Posterior vena cava (tissue), 2 donors: Measurements from ENCODE around the gene TRIM42. TPM values are rescaled to one million over a fixed set of nuclear protein-coding genes. Genes with fewer than 3 reads are reported as not detected.

Source experiments
- DNase-seq: peaks from one replicate; pipeline ENCODE4 v3.0.0-alpha.2; 2020; ENCODE audit warnings: low spot score
- intact Hi-C, 2 donors: fragments of 100-400 bp; cut with DNase I; formaldehyde crosslinking; loops; one replicate each; pipeline versions ENCODE4 v1.14.1 to v1.14.2; 2022 to 2023
- long read RNA-seq, 2 donors: library from polyadenylated mRNA; unstranded; transcript quantifications; one replicate each; pipeline ENCODE4 v2.0.0, GENCODE V29; 2020 to 2021
- total RNA-seq, 2 donors: library from RNA; stranded (reverse); fragmentation: NEBNext Ultra II Directional; extraction: Animal tissue kit (Norgen Biotek cat#: 25700); gene quantifications; one replicate each; pipeline ENCODE4 v1.2.1, GENCODE V29; 2021
- donor health status: DM: yes; HTN: yes; CAD: no.
- donor health status: DM: yes; HTN: yes; CAD: no.

TRIM42 gene
- total RNA-seq: not detected
- long read RNA-seq, donor 1: 0 reads
- long read RNA-seq, donor 2: 0 reads

DNA sequence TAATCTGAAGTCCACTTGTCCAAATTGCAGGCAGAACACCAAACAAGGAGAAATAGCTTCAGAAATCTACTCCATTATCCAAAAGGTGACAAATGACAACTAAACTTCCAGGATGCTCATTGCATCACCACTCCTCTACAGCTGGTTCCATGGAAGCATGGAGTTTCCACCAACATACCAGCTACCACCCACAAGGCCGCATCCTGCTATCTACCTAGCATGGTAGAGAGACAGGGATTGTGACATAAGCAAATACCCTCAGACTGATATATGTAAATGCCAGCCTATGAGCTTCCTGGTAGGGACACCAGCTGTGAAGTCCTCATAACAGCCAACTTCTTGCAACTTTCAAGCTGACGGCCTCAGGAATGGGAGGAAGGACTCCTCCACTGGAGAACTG lies at the start of gene TRIM42:
TSS of gene TRIM42 (plus strand) at position 301 of the 400 bp plus-strand sequence. CDS start 166 bp downstream, outside the sequence.
- DNase-seq: no peak
- intact Hi-C loops: no loop called here

DNA sequence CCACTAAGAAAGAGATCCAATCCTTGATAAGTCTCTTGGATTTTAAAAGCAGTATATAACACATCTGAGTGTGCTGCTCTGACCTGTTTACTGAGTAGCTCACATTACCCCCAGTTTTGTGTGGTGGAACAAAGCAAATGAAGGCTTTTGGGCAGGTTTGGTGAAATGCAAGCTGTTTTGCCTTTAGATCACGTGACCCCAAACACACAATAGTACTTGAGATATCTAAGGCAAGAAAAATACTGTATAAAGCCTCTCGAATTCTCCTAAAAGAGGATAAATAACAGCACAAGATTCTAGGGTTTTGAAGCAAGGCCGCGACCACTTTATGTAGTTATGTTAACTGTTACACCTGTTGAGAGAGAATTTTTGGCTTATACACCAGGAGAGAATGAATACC lies 49.3 kb upstream of the TRIM42 start:
- DNase-seq: no peak
- intact Hi-C loops: loop anchor here in 1 of 2 donors (1.0 kb wide), 1 partner anchor 28 kb away; no protein-coding TSS in a partner anchor

DNA sequence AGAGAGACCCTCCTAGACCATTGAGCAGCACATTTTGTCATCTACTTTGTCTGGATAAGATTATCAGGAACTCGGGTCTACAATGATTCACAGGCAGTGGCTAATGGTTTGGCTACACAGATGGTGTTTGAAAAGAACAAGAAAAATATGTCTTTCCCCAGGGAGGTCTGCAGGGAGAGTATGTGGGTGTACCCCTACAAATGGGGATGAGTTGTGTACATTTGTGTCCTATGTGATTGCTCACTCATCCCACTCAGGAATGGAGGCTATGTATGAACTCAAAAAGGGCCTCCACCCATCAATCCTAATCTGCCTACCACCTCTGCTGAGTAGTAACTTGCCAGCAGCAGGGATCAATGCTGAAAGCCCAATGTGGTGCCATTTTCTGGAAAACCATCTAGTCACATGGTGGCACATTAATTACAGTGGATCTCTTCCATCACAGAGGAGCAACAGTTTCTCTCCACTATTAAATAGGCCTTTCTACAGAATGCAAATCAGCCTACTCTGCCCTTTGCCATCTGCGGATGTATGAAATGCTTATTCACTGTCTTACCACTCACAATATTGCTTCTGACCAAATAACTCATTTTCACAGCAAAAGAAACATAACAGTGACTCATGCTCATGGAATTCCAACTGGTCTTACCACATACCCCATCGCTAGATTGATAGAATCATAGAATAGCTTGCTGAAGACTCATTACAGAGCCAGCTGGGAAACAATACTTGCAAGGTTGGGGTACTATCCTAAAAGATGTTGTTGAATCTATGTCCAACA lies 48.3 kb upstream of the TRIM42 start:
- no peak for DNase-seq
- intact Hi-C loops: no loop called here

DNA sequence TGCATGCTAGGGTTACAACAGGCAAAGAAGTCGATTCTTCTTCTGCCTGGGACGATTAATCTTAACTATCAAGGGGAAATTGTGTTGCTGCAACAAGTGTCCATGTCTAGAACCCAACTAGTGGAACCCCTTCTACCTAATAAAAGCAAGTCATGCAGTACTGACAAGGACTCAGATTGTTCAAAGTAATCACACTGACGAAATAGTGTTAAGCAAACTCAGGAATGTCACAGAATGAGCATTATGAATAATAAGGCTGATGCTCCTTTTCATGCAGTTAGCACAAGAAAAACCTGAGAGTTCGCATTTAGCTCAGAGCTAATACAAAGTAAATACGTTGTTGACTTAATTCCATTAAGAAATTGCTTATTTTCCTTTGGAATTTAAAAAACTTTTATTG lies 47.5 kb upstream of the TRIM42 start:
- no peak for DNase-seq
- intact Hi-C loops: no loop called here

DNA sequence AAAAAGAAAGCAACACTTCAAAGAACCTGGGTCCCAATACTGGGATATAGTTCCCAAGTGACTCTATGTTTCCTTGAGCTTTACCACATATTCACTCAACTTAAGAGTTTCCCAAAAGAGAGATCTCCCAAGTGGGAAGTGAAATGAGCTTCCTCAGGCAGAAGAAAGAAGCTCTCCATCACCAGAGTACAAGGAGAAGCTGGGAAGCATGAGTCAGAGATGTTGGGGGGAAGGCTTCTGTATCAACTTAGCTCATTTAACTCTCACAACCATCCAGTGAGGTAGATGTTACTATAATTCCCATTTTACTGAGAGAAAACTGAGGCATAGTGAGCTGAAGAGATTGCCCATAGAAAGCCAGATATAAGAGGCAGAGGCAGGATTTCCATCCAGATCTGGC lies 47.0 kb upstream of the TRIM42 start:
- intact Hi-C loops: no loop called here
- DNase-seq: no peak

DNA sequence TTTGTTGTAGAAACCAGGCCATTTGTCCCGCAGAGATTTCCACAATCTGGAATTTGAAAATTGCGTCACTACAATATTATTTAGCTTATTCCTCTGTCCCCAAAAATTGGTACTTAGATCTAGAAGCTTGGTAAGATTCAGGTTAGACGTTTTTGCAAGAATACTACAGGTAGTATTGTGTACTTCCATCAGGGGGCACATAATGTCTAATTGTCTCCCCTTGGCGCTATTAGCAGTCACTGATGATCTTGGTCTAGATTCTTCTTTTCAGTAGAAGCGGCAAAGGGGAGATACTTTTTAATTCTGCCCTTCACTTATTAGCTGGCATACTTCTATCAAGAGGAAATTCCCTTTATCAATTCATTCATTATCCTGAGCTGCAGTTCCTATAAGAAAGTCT lies 42.6 kb upstream of the TRIM42 start:
- no peak for DNase-seq
- intact Hi-C loops: no loop called here

DNA sequence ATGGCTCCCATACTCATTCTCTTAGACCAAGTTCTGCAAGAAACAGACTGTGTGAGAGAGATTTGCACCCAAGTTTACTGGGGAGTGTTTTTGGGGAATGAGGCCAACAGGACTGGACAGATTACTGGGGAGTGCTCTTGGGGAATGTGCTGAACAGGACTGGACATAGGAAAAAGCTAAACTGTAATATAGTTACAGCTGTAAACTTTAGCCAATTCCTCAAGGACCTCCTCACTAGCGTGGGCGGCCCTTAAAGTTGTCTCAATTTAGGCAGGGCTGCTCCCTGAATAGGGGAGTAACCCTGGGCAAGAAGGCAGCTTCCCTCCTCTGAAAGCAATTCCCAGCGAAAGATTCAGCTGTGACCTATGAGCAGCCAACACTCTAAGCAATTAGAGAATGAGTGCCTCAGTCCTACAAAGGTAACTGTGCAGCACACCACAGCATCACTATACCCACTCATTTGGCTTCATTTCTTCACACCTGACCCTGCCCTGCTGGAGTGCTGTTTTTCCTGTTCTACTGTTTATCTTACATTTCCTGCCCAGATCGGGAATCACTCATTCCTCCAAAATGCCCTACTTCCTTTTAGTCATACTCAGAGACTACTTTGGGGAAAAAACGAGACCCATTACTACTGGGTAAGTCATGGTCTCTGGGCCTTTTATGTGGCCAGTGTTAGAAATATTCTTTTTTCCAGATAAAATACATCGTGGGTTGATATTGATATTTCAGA lies 41.3 kb upstream of the TRIM42 start:
- no peak for DNase-seq
- intact Hi-C loops: no loop called here

DNA sequence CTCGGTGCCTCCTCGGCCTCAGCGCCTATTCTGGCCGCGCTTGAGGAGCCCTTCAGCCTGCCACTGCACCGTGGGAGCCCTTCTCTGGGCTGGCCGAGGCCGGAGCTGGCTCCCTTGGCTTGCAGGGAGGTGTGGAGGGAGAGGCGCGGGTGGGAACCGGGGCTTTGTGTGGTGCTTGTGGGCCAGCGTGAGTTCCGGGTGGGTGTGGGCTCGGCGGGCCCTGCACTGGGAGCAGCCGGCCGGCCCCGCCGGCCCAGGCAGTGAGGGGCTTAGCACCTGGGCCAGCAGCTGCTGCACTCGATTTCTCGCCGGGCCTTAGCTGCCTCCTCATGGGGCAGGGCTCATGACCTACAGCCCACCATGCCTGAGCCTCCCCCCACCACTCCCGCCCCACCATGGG lies 26.6 kb upstream of the TRIM42 start:
- intact Hi-C loops: no loop called here
- peak; percentile 66 for DNase-seq

DNA sequence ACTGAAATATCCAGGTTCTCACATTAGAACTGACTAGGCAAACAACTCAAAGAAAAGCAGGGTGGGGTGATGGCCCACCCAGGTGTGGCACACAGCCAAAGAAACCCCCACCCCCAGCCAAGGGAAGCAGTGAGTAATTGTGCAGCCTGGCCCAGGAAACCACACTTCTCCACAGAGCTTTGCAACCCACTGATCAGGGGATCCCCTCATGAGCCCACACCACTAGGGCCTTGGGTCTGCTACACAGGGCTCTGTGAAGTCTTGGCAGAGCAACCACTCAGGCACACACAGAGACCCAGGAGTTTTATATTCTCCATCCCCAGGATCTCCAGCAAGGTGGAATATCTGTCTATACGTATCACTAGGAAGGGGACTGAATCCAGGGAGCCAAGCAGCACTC lies 22.2 kb upstream of the TRIM42 start:
- intact Hi-C loops: no loop called here
- no peak for DNase-seq

DNA sequence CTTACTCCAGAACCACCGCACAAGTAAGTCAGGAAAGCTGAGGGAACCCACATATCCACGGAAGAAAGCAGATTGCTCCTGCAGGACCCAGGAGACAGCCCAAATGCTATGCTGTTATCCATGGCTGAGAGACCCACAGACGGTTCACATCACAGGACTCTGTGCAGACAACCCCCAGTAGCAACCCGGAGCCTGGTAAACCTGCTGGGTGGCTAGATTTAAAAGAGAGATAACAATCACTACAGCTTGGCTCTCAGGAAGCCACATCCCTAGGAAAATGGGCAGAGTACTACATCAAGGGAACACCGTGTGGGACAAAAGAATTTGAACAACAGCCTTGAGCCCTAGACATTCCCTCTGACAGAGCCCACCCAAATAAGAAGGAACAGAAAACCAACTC lies 13.8 kb upstream of the TRIM42 start:
- no peak for DNase-seq
- intact Hi-C loops: no loop called here

DNA sequence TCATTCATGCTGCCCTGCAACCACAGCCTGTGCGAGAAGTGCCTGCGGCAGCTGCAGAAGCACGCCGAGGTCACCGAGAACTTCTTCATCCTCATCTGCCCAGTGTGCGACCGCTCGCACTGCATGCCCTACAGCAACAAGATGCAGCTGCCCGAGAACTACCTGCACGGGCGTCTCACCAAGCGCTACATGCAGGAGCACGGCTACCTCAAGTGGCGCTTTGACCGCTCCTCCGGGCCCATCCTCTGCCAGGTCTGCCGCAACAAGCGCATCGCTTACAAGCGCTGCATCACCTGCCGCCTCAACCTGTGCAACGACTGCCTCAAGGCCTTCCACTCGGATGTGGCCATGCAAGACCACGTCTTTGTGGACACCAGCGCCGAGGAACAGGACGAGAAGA lies 4.7 kb downstream of the TRIM42 start:
- DNase-seq: no peak
- intact Hi-C loops: no loop called here

DNA sequence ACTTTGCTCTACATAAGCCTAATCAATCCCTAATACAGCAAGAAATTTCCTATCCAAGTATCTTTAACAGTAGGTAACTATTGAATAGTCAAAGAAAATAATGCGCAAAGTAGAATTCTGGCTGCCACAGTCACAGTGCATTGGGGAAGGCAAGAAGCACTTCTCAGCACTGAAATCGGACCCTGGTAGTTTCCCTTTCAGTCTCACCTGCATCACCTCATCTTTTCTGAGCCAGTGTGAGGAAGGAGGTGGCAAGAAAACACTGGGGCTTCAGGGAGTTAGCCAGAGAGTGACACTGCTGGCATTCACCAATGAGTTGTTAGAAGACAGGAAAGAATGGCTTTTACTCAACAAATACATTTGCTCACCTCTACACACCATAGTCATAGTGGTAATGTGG lies 8.3 kb downstream of the TRIM42 start:
- intact Hi-C loops: no loop called here
- DNase-seq: no peak

DNA sequence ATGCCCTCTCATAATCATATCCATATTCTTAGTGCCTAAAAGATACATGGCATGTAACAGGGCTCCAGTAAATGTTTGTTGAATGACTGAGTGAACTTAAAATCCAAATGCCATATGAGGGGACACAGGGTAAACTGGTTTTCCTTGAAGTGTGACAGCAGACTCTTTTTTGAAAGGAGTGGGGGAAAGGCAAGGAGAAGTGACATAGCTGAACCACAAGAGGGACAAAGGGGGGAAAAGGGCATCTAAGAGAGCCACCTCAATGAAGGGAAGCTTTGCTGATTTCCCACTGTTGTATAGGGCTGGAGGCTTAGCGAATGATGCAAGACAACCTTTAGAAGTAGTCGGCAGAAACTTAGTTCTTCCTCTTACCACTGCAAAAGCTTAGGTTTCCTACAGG lies 9.1 kb downstream of the TRIM42 start:
- DNase-seq: no peak
- intact Hi-C loops: no loop called here

DNA sequence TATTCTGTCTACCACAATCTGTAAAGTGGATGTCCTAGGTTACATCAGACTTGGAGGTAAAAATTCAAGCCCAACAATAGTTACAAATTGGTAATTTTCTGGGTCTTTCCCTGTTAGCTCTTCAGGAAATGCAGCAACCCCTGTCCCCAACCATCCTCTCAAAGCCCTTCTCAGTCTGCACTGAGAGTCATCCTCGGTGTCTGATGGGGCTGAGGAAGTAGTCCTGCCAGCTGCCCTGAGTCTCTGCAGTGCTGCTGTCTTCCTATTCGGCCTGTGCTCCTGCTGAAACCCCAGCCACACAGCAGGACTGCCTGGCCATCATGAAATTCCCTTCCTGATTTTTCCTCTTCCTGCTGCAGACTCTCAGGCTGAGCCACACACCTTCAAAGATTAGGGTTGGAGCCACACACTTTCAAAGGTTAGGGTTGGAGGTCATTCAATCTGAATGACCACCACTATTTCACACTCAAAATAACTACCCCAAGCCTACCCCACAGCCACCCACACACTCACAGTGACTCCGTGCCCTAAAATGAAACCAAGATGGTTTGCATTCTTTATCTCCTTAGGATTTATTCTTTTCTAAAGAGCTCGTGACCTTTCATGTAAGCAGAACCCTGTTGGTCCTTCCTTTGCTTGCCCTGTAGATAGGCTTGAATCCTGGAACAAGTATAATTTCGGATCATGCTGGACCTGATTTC lies 17.6 kb downstream of the TRIM42 start:
- DNase-seq: no peak
- intact Hi-C loops: no loop called here

DNA sequence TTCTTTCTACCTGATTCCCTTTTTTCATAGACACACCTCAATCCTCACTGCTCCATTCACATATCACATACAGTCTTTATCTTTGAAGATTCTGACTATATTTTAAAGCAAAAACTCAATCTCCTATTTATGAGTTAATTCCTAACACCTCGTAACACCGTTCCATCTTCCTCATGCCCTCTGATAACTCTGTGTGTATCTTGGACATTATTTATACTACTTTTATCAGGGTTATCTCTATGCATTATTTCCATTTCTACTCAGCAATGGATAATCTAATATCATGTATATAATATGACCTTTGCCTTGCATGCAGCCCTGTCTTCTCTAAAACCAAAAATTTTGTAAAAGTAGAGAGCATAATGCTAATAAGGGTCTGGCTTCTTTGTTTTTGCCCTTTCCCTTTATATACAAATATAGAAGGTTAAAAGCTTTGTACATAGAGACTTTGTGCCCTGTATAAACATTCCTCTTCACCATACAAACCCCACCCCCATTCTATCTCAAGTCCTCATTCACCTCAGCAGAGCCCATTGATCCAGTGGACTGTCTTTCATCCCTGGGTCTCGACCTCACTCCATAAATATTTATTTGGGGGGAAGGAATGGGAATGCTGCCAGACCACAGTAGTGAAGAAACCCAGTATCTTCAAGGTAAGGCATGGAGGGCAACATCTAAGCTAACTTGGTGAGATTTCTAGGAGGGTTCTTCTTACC lies 21.8 kb downstream of the TRIM42 start:
- DNase-seq: no peak
- intact Hi-C loops: no loop called here

DNA sequence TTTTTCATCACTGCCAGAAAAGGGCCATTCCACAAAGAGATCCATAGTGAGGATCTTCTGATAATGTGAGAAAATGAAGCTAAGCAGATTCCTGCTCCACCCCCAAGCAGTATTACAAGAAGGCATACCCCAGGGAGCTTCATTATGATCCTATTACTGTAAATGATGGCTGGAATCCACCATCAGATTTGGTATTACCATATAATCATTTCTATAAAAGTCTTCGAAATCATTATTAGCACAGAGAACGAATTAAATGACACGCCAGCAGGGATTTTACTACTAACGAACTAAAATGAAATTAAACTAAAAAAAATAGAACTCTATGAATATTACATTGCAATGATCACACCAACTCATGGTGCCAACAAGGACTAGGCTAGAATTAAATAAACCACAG lies 24.4 kb downstream of the TRIM42 start:
- DNase-seq: no peak
- intact Hi-C loops: no loop called here

DNA sequence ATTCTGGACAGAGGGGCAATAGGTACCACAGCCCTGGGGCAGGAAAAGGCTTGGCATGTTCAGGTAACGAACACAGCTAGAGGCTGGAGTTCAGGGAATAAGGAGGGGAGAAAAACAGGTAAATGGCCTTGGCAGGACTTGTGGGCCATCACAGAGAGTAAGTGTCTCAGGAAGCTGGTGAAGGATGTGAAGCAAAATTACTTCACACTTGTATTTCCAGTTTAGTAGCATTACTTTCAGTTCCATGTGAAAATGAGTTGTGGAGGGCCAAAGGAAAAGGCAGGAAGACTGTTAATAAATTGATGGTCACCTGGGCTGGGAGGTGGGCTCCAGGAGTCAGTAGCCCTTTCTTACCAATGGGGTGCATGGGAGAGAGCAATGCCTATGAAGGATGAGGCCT lies 25.6 kb downstream of the TRIM42 start:
- DNase-seq: no peak
- intact Hi-C loops: no loop called here

DNA sequence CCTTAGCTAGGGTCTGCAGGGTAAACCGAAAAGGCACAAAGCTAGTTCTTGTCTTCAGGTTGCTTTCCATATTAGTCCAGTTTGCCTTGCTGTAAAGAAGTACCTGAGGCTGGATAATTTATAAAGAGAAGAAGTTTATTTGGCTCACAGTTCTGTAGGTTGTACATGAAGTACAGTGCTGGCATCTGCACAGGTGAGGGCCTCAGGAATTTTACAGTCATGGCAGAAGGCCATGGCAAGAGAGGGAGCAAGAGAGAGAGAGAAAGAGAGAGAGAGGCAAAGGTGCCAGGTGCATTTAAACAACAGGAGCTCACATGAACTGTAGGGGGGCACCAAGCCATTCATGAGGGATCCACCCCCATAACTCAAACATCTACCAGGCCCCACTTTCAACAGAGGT lies 26.9 kb downstream of the TRIM42 start:
- DNase-seq: no peak

DNA sequence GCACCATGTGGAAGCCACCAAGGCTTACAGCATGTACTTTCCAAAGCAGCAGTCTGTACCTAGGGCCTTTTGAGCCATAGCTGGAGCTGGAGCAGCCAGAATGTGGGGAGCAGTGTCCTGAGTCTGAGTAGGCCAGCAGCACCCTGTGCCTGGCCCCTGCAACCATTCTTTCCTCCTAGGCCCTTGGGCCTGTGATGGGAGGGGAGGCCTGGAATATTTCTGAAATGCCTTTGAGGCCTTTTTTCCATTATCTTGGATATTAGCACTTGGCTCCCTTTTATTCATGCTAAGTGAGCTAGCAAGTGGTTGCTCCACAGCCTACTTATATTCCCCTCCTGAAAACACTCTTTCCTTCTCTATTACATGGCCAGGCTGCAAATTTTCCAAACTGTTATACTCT lies 28.1 kb downstream of the TRIM42 start:
- intact Hi-C loops: no loop called here
- DNase-seq: no peak

More for the DNA sequence above, 26.9 kb downstream of the TRIM42 start:
- intact Hi-C loops: no loop called here

DNA sequence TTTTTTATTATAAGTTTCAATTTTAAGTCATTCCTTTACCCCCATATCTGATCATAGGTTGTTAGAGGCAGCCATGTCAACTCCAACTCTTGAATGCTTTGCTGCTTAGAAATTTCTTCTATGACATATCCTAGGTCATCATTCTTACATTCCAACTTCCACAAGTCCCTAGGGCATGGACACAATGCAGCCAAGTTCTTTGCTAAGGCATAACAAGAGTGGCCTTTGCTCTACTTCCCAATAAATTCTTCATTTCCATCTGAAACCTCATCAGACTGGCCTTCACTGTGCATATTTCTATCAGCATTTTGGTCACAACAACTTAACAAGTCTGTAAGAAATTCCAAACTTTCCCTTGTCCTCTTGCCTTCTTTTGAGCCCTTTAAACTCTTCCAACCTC lies 28.5 kb downstream of the TRIM42 start:
- intact Hi-C loops: no loop called here
- DNase-seq: no peak
